Left renal cortex interstitium (tissue), 4 donors: ENCODE results near the gene PEAR1. TPM values are rescaled to one million over a fixed set of nuclear protein-coding genes. Genes with fewer than 3 reads are reported as not detected.

ENCODE experiments used
- DNase-seq, 4 donors: peaks; one replicate each; pipeline ENCODE4 v3.0.0-alpha.2; 2013; ENCODE audit warnings: low read depth in 4 of 4, low spot score in 2 of 4, missing footprints in 1 of 4
- polyA plus RNA-seq, 4 donors: library from polyadenylated mRNA; unstranded; fragments of 120-200 nt; gene quantifications; one replicate each; pipeline ENCODE4 v1.2.1, GENCODE V29; 2013; ENCODE audit not compliant: insufficient read length in 4 of 4

The PEAR1 gene
- polyA plus RNA-seq, 4 donors: 18.2 to 25.5 (median 22.6) TPM

DNA sequence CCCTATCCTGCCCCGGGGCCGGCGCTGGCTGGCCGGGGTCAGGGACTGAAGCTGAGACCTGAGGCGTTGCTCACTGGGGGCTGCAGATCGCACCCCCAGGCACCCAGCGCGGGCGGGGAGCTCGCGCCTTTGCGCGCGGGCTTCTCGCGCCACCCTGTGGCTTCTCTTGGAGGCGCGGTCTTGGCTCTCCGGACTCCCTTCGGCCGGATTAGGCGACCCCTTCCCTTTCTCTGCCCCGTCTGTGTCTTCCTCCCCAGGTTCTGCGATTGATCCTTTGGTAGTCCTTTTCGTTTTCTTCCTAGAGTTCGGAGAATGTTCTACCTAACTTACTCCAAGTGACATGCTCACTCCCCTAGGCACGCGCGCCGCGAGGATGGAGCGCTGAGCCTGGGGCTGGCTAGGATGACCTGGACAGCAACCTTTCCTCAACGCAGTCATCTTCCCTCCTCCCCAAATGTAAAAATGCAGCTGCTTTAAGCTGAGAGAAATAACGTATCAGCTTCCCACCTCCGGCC is 33.3 kb upstream of the PEAR1 start:
- DNase-seq: no peak

DNA sequence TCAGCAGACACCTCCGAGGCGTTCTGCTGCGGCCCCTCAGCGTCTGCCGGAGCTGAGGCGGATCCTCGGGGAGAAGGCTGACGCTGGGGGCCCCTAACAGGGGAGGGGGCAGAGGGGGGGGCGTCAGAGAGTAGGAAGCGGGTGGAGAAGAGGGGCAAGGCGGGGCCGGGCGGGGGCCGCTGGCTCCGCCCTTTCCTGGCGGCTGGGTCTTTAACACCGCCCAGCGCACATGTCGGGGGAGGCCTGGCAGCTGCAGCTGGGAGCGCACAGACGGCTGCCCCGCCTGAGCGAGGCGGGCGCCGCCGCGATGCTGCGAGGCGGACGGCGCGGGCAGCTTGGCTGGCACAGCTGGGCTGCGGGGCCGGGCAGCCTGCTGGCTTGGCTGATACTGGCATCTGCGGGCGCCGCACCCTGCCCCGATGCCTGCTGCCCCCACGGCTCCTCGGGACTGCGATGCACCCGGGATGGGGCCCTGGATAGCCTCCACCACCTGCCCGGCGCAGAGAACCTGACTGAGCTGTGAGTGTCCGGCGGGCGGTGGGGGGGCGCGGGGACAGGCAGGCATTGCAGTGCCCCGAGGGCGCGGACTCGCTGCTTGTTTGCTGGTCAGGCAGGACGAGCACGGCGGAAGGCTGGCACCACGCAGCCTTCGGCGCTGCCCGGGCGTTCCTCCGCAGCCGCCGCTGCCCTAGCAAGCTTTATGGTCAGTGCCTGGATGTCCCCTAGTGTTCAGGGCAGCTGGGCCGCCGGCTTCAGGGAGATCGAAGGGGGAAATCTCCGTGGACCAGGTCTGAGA is 32.7 kb upstream of the PEAR1 start, which contains the start of gene NTRK1:
Gene NTRK1, plus strand, starts transcription at position 238 of the 796 bp plus-strand sequence. Its CDS starts 70 bp downstream, at position 308.
- DNase-seq: no peak

GRCh38 chr1:156862584-156862983 is 30.9 kb upstream of the PEAR1 start:
- DNase-seq: no peak

GRCh38 chr1:156862997-156863599 is 30.4 kb upstream of the PEAR1 start:
- no peak for DNase-seq

- no peak for DNase-seq
Measured at GRCh38 chr1:156863631-156864030, 29.9 kb upstream of the PEAR1 start.

DNA sequence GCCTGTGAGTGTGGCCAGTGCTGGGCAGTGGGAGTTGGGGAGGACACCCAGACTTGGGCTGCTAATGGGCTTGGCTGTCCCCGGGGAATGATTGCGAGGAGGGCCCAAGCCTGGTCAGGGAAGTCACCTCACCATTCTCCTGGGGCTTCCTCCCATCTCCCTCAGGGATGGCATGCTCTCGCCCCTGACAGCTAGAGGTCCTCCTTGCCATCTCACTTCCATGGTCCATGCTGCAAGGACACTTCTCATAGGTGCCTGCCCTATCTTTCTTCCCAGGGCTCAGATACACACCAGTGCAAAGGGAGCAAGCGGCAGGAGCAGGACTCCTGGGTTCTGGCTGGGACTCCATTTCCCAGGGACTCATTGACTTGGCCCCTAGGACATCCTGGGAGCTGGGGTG is 28.7 kb upstream of the PEAR1 start:
- DNase-seq: no peak

GRCh38 chr1:156865258-156865657 is 28.3 kb upstream of the PEAR1 start:
- no peak for DNase-seq

DNA sequence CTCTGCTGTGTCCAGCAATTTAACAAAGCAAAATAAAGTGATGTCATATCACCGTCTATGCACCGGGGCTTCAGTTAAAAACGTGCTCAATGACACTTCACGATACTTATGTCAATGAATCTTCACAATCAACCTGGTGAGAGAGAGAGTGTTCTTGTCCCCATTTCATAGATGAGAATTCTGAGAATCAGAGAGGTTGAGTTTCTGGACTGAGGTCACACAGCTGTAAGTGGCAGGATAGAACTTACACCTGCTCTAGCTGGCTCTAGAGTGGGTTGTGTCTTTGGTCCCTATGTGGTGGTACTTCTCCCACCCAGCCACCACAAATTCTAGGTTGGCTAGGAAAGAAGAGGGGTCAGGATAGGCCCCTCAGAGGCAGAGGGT is 27.7 kb upstream of the PEAR1 start:
- DNase-seq: no peak

- no peak for DNase-seq
Measured at GRCh38 chr1:156866249-156866909, 27.1 kb upstream of the PEAR1 start.

DNA sequence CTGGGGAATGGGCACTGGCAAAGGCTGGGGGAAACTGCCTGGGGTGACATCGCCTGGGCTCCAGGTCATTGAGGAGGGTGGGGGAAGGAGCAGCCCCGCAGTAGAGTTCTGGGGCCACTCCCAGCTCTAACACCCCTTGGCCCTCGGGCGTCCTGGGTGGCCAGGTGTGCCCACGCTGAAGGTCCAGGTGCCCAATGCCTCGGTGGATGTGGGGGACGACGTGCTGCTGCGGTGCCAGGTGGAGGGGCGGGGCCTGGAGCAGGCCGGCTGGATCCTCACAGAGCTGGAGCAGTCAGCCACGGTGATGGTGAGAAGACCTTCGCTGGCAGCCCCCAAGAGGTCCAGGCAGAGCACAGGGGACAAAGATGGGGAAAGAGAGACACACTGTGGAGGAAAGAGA is 25.2 kb upstream of the PEAR1 start:
- DNase-seq: no peak

GRCh38 chr1:156869455-156869854 is 24.1 kb upstream of the PEAR1 start:
- no peak for DNase-seq

DNA sequence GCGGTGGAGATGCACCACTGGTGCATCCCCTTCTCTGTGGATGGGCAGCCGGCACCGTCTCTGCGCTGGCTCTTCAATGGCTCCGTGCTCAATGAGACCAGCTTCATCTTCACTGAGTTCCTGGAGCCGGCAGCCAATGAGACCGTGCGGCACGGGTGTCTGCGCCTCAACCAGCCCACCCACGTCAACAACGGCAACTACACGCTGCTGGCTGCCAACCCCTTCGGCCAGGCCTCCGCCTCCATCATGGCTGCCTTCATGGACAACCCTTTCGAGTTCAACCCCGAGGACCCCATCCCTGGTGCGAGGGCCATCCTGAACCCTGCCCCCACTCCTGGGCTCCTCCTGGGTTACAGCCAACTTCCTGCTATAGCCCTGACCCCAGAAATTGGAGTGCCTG is 19.9 kb upstream of the PEAR1 start:
- no peak for DNase-seq

GRCh38 chr1:156874142-156874541 is 19.4 kb upstream of the PEAR1 start:
- DNase-seq: no peak

- DNase-seq: no peak
Measured at GRCh38 chr1:156874572-156875340, 18.8 kb upstream of the PEAR1 start.

DNA sequence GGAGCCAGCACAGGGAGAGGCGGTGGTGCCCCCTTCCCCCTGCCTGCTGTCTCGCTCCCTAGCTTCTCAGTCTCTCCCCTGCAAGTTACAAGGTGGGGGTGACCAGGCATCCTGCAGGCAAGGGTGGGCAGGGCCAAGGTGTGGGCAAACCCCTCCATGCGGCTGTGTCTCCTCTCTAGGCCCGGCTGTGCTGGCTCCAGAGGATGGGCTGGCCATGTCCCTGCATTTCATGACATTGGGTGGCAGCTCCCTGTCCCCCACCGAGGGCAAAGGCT is 18.2 kb upstream of the PEAR1 start:
- DNase-seq: no peak

DNA sequence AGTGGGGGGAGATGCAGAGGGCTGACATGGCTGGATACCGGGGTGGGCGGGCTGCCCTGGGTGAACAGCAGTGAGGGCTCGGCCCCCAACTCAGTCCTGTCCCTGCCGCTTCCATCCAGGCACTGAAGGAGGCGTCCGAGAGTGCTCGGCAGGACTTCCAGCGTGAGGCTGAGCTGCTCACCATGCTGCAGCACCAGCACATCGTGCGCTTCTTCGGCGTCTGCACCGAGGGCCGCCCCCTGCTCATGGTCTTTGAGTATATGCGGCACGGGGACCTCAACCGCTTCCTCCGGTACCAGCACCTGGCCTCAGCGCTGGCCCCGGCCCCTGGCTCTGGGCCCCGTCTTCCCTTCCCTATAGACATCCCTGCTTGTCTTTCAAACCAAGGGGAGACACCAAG is 17.2 kb upstream of the PEAR1 start:
- no peak for DNase-seq

- no peak for DNase-seq
Measured at GRCh38 chr1:156877433-156878170, 15.9 kb upstream of the PEAR1 start.

- no peak for DNase-seq
Measured at GRCh38 chr1:156879876-156880275, 13.6 kb upstream of the PEAR1 start.

DNA sequence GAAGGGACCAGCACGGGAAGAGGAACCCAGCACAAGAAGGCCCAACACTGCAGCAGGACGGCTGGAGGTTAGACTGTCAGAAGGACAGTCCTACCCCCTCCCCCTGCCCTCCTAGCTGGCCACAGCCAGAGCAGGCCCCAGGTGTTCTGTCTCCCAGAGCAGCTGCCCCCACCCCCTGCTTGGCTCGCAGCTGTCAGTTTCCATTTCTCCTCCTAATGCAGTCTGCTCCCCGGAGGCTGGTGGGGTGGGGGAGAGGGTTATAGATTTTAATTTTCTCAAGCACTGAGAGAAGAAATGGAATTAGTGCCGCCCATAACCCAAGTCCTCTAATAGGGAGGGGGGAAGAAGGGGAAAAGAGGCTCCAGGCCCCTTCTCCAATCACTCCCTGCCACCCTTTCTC is 13.0 kb upstream of the PEAR1 start:
- no peak for DNase-seq

DNA sequence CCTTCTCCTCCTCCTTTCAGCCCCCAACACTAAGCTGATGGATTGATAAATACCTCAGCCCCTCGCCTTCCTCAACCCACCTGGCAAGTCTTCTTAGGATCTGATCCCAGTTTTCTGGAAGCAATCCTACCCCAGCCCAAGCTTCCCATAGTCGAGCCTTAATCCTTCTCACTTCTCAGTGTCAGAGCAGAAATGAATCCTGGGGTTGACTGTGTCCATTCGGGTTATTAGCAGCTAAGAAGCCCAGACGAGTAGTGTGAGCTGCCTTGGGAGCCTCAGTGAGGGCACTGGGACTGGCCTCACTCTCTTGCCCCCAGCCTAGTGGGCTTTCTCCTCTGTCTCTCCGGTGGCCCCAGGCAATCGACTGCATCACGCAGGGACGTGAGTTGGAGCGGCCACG is 12.4 kb upstream of the PEAR1 start:
- no peak for DNase-seq
